ENCODE results near the gene SCTR. TPM values are rescaled to one million over a fixed set of nuclear protein-coding genes. Genes with fewer than 3 reads are reported as not detected.

The SCTR gene
- total and polyA plus RNA-seq, 2 of the 8 experiments (the other 6 are each of a cell fraction or from before 2014, with no cell fraction given), result 0.15 TPM; not detected in 1

- Histone ChIP-seq H4K8ac (ENCODE audit: extremely low read depth, insufficient read depth, low read length) (no peak overlapping the region), H2BK12ac (ENCODE audit: low read depth, low read length) (no peak overlapping the region), H3K18ac (ENCODE audit: extremely low read depth, low read length) (no peak overlapping the region), H3K23me2 (ENCODE audit: low read depth, low read length) (no peaks in the 10 kb centered on the region), H3K36me3 (ENCODE audit: control insufficient read depth in 2 of 4, insufficient read depth in 4 of 4, low read length in 3 of 4) (no peaks in the 10 kb centered on the region), H2BK5ac (ENCODE audit: low read depth, low read length) (no peak overlapping the region), H3K56ac (replicated peaks; ENCODE audit: insufficient read length, low read depth, low read length) (no peak overlapping the region), H2BK15ac (ENCODE audit: low read length) (no peak overlapping the region), H3K4ac (replicated peaks; ENCODE audit: insufficient read length, low read depth, low read length) (no peak overlapping the region), H3K14ac (ENCODE audit: insufficient read length) (no peak overlapping the region), H2BK20ac (ENCODE audit: low read length) (no peak overlapping the region), H3K79me1 (ENCODE audit: low read depth, low read length) (no peaks in the 10 kb centered on the region), H2AFZ (ENCODE audit: low read length) (no peak overlapping the region), H4K20me1 (replicated peaks in 1 of 2; ENCODE audit: control insufficient read depth in 1 of 2, insufficient read depth in 2 of 2, low read length in 2 of 2) (no peaks in the 10 kb centered on the region), H3K4me1 (replicated peaks in 1 of 4; ENCODE audit: control insufficient read depth in 3 of 4, insufficient read depth in 4 of 4, low read length in 3 of 4) (no peaks in the 10 kb centered on the region), H3K9ac (replicated peaks in 1 of 4; ENCODE audit: extremely low read depth in 1 of 4, low read depth in 3 of 4, low read length in 3 of 4) (no peak overlapping the region), H3K4me2 (ENCODE audit: insufficient read depth in 1 of 2, low read depth in 2 of 2, low read length in 2 of 2) (no peak overlapping the region), H2AK5ac (ENCODE audit: low read depth, low read length) (no peak overlapping the region), H3K27ac (ENCODE audit: low read depth, low read length) (no peak overlapping the region), H3K4me3 (ENCODE audit: extremely low read depth in 1 of 4, insufficient read depth in 2 of 4, low read depth in 3 of 4, low read length in 4 of 4) (no peak overlapping the region), H4K5ac (ENCODE audit: insufficient read length, low read depth, low read length) (no peak overlapping the region), H3K79me2 (ENCODE audit: control insufficient read depth in 1 of 2, insufficient read depth in 2 of 2, low read length in 2 of 2) (no peaks in the 10 kb centered on the region), H4K91ac (replicated peaks; ENCODE audit: insufficient read length, low read length) (no peak overlapping the region), H3K27me3 (replicated peaks in 1 of 4; ENCODE audit: control insufficient read depth in 3 of 4, extremely low read depth in 1 of 4, insufficient read depth in 3 of 4, low read length in 3 of 4) (no peaks in the 10 kb centered on the region), H3K23ac (ENCODE audit: insufficient read length) (no peak overlapping the region), H3K9me3 (ENCODE audit: insufficient read depth in 2 of 2, low read depth in 1 of 2, low read length in 1 of 2) (0 out of 4 replicates have a peak, but pooled peaks cover under 1% of the 10 kb centered on the region in 2 experiments), H2BK120ac (replicated peaks; ENCODE audit: low read depth, low read length) (no peak overlapping the region)
- DNase-seq (ENCODE audit: low read depth in 1 of 2, low spot score in 2 of 2), result no peak
- POLR2A ChIA-PET (ENCODE audit: partially characterized antibody), result interaction anchor here (1.4 kb wide), 1 partner anchor 9 kb away, joined by 3 read pairs; no protein-coding TSS in a partner anchor
- FAIRE-seq, result no peak
- CTCF ChIA-PET (ENCODE audit: partially characterized antibody), result interaction anchor here (0.7 to 21.3 kb wide), 4 partner anchors 13 to 61 kb away, joined by 3 to 411 read pairs (median 4); no protein-coding TSS in a partner anchor
- WGBS, 2 experiments (ENCODE audit: extremely low coverage in 1 of 2, insufficient coverage in 1 of 2, insufficient read length in 1 of 2, insufficient replicate concordance in 2 of 2, low coverage in 1 of 2, low lambda C conversion rate in 2 of 2, missing lambda C conversion rate in 1 of 2), result 73% methylated on average over 1 of the region's 1 CpG; no CpG with 5 or more reads in 1 of the 2 experiments
- TF ChIP-seq EP300 (IDR thresholded peaks at IDR 0.05; ENCODE audit: borderline replicate concordance in 1 of 2, low read depth in 2 of 2, low read length in 2 of 2) (no peak), CTCF (IDR thresholded peaks at IDR 0.05; ENCODE audit: control extremely low read depth in 1 of 3, insufficient read depth in 1 of 3, low read depth in 1 of 3, low read length in 3 of 3) (no peak)
These were observed 108.7 kb downstream of the SCTR start for GRCh38 chr2:119415630-119416029.

Measured in H1 (cell line).